ENCODE results near the gene VWA3B. TPM values are rescaled to one million over a fixed set of nuclear protein-coding genes. Genes with fewer than 3 reads are reported as not detected.

VWA3B gene
- total RNA-seq, 1 donor from 2014 or later, result not detected

DNA sequence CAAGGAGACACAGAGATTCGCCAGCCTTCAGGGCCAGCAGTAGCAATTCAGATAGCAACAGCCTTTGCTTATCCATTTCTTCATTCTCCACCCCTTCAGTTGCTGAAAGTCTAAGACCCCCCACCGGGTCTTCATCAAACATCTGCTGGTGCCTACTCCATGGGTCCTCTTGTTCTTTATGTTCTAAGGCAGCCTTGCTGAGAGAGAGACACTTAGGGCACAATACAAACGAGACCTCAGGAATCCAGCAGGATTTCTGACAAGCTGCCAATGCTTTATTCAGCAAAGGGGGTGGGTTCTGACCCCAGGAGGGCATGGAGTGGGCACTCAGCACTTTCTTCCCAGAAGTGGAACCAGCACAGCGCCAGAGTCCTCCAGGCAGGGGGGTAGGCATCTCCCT is 223.0 kb downstream of the VWA3B start:
- Histone ChIP-seq H3K36me3 (no peaks in the 10 kb centered on the region), H3K9me3 (no peaks in the 10 kb centered on the region), H3K4me3 (no peak overlapping the region), H3K27me3 (no peaks in the 10 kb centered on the region), H3K27ac (no peak overlapping the region), H3K4me1 (no peaks in the 10 kb centered on the region)
- TF ChIP-seq, protein P1, sequence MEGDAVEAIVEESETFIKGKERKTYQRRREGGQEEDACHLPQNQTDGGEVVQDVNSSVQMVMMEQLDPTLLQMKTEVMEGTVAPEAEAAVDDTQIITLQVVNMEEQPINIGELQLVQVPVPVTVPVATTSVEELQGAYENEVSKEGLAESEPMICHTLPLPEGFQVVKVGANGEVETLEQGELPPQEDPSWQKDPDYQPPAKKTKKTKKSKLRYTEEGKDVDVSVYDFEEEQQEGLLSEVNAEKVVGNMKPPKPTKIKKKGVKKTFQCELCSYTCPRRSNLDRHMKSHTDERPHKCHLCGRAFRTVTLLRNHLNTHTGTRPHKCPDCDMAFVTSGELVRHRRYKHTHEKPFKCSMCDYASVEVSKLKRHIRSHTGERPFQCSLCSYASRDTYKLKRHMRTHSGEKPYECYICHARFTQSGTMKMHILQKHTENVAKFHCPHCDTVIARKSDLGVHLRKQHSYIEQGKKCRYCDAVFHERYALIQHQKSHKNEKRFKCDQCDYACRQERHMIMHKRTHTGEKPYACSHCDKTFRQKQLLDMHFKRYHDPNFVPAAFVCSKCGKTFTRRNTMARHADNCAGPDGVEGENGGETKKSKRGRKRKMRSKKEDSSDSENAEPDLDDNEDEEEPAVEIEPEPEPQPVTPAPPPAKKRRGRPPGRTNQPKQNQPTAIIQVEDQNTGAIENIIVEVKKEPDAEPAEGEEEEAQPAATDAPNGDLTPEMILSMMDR (IDR thresholded peaks at IDR 0.05), result no peak
- intact Hi-C loops (cut with DNase I), result no loop called here
- DNase-seq (ENCODE audit: low spot score in 2 of 2), result no peak

DNA sequence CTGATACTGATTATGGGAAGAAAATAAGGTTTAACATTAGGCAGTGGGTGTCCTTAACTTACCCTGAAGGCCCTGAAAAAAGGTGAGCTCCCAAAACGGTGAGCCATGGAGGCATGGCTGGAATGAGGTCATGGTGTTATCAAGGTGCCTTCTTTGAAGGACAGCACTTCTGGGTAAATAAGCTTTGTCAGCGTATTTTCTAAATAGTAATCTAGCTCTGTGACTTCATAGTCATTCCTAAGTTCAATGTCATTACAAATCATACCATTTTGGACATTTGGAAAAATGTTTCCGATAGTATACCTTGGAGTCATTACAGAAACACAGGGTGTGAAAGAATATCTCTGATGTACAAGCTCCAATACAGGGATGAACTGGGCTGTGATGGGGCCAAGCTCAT is 224.1 kb downstream of the VWA3B start:
- intact Hi-C loops (cut with DNase I), result no loop called here
- TF ChIP-seq, protein P1 (IDR thresholded peaks at IDR 0.05), result no peak
- H3K9me3 ChIP-seq, result no peaks in the 10 kb centered on the region
- no peak overlapping the region for H3K27ac ChIP-seq
- no peak for DNase-seq (ENCODE audit: low spot score in 2 of 2)
- no peak overlapping the region for H3K4me3 ChIP-seq
- H3K36me3 ChIP-seq, result no peaks in the 10 kb centered on the region
- H3K4me1 ChIP-seq, result no peaks in the 10 kb centered on the region
- H3K27me3 ChIP-seq, result no peaks in the 10 kb centered on the region

DNA sequence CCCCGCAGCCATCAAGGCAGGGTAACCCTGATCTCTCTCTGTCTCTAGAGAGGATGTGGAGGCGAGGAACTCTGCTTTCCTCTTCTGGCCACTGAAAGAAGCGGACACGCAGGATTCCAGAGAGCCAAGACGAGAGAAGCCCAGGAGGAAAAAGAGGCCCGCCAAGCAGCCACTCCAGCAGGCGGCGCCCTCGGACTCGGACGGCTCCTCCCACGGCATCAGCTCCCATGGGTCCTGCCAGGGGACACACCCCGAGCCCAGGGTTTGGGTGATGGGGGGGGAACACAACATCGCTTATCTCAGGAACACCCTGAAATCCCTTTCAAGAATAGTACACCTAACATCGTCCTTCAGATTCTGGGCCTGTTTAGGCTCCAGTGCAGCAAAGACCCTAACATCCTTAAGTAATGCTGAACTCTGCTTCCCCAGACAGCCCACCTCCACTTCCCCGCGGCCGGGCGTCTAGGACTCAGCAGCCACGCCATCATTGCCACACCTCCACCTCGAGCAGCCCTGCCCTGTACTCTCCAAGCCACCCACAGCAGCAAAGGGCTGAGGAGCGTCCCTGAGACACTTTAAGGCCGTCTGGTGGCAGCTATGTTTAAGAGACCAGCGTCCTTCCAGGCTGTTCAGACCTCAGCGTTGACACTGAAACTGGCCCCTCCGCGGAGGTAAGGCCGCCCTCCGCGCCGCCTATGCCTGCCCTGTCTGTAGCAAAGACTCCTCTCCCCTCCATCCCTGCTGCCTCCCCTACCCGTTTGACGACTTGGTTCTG is 225.0 kb downstream of the VWA3B start:
- intact Hi-C loops (cut with DNase I), result no loop called here

DNA sequence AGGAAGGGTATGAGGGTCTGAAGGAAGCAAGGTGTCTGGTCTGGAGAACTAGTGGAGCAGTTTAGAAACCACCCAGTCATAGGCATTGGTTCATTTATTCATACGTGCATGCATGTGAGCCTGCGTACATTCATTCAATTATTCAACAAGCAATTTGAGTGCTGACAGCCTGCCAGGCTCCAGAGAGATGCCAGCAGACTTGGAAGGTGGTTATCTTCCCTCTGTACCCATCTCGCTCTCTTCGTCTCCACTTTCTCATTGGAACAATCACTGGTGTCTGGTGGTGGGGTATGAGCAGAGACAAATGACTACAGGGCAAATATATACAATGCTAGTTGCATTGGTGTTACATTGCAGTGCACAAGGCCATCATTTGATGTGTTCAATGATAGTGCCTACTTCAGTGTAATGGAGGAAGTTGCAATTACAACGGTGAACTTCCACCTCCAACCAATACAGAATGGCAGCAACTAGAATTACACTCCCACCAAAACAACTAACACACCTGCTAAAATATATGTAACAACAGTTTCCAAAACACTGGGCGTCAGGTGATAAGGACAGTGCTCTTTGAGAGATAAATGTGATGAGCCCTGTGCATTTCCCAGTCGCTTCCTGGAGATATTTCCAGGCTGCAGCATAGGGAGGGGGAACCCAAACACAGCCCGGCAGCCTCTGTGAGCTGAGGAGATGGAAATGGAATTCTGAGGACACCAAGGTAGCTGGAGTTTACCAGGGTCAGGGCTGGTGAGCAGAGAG is 226.7 kb downstream of the VWA3B start:
- Histone ChIP-seq H3K9me3 (no peaks in the 10 kb centered on the region), H3K4me1 (no peaks in the 10 kb centered on the region), H3K4me3 (no peak overlapping the region), H3K27ac (no peak overlapping the region), H3K36me3 (no peaks in the 10 kb centered on the region), H3K27me3 (no peaks in the 10 kb centered on the region)
- intact Hi-C loops (cut with DNase I), result no loop called here
- TF ChIP-seq, protein P1 (IDR thresholded peaks at IDR 0.05), result no peak
- DNase-seq (ENCODE audit: low spot score in 2 of 2), result no peak

More for the DNA sequence above, 225.0 kb downstream of the VWA3B start:
- no peaks in the 10 kb centered on the region for H3K9me3 ChIP-seq
- no peak overlapping the region for H3K4me3 ChIP-seq
- DNase-seq (ENCODE audit: low spot score in 2 of 2), result no peak
- TF ChIP-seq, protein P1 (IDR thresholded peaks at IDR 0.05), result no peak
- no peaks in the 10 kb centered on the region for H3K4me1 ChIP-seq
- no peaks in the 10 kb centered on the region for H3K36me3 ChIP-seq
- H3K27ac ChIP-seq, result no peak overlapping the region
- H3K27me3 ChIP-seq, result no peaks in the 10 kb centered on the region

DNA sequence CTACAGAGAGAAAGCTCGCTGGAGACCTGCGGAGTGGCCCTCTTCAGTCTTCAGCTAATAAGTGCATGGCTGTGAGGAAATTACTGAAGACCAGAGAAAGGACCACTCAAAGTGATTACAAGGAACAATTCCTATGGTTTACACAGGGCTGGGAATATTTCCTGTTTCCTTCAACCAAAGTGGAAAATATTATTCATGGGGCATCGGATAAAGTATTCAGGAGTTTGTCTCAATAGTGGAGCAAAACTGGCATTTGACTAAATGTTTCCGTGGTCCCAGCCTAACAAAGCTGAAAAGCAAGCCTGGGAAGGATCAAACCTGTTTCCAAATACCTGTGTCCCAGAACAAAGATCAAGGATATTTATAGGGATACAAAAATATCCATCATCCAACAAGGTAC is 227.3 kb downstream of the VWA3B start:
- H3K9me3 ChIP-seq, result no peaks in the 10 kb centered on the region
- H3K27ac ChIP-seq, result no peak overlapping the region
- intact Hi-C loops (cut with DNase I), result no loop called here
- no peaks in the 10 kb centered on the region for H3K4me1 ChIP-seq
- no peaks in the 10 kb centered on the region for H3K27me3 ChIP-seq
- H3K4me3 ChIP-seq, result no peak overlapping the region
- TF ChIP-seq, protein P1 (IDR thresholded peaks at IDR 0.05), result no peak
- no peak for DNase-seq (ENCODE audit: low spot score in 2 of 2)
- no peaks in the 10 kb centered on the region for H3K36me3 ChIP-seq

Data from ascending aorta (tissue), 2 donors.